GM12872 (cell line): ENCODE results near the gene GNB1L.

Experiments
- CTCF ChIP-seq: IDR thresholded peaks from 3 replicates; pipeline ENCODE4 v1.5.1; 2011; ENCODE audit warnings: low read depth, mild to moderate bottlenecking, low read length, moderate library complexity; ENCODE audit not compliant: insufficient read depth

GNB1L gene

GRCh38 chr22:19789828-19790227 is 64.8 kb downstream of the GNB1L start:
- no peak for TF ChIP-seq CTCF

GRCh38 chr22:19789406-19789805 is 65.3 kb downstream of the GNB1L start:
- no peak for TF ChIP-seq CTCF

GRCh38 chr22:19788661-19789225 is 65.9 kb downstream of the GNB1L start:
- TF ChIP-seq CTCF = no peak

- TF ChIP-seq CTCF = no peak
These were observed 66.9 kb downstream of the GNB1L start for GRCh38 chr22:19787849-19788141.

- no peak for TF ChIP-seq CTCF
These were observed 67.5 kb downstream of the GNB1L start for GRCh38 chr22:19786959-19787848.

- TF ChIP-seq CTCF = no peak
These were observed 68.4 kb downstream of the GNB1L start for GRCh38 chr22:19786264-19786585.

GRCh38 chr22:19785461-19786263 is 69.0 kb downstream of the GNB1L start:
- TF ChIP-seq CTCF = no peak
